ENCODE data around the gene GIMAP8. TPM values are rescaled to one million over a fixed set of nuclear protein-coding genes. Genes with fewer than 3 reads are reported as not detected.

GIMAP8 gene
- total RNA-seq, 2 donors from 2014 or later: 6.6 to 9.6 TPM

DNA sequence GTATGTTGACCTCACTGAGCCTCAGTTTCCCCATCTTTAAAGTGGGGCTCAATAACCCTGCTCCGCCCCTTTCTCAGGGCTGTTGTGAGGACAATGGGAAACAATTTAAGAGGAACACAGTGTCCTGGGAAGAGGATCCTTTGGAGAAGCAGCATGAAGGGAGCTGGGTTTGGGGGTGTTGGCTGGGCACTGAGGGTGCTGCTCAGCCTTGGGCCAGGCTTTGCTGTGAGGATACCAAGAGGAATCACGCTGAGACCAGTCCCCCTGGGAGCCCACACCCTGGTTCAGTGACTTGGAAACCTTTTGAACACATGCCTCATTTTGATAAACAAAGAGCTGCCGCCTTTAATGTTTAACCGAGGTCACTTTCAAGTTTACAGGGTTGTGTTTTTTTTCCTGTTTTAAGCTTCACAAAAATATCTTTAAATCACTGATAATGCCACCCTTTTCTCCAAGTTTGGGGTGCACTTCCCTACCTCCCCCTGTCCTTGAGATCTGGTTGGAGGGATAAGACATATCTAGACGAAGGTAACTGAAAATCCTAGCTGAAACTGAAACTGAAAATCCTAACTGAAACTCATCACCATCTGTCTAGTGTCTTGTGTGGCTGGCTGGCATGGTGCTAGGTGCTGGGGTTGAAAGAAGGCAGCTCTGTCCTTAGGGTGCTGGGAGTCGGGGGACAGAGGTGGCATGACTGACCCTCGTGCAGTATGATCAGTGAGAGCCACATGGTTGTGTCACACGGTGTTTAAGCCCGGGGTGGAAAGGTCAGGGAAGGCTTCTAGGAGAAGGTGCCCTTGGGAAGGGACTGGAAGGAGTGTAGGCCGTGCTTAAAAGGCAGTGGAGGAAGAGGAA, 43.6 kb upstream of the GIMAP8 start:
- no peak for TF ChIP-seq CTCF (IDR thresholded peaks at IDR 0.05)
- peak overlapping the region; percentile 93 to 95 for H3K27ac ChIP-seq
- H3K9me3 ChIP-seq: no peaks in the 10 kb centered on the region
- H3K27me3 ChIP-seq: no peaks in the 10 kb centered on the region
- no peak for DNase-seq (ENCODE audit: low spot score)
- peak overlapping the region in 1 of 2 donors; percentile 76 for H3K4me3 ChIP-seq
- H3K4me1 ChIP-seq: peaks cover 0 to 29% of the 10 kb centered on the region in 2 donors
- H3K36me3 ChIP-seq: no peaks in the 10 kb centered on the region

DNA sequence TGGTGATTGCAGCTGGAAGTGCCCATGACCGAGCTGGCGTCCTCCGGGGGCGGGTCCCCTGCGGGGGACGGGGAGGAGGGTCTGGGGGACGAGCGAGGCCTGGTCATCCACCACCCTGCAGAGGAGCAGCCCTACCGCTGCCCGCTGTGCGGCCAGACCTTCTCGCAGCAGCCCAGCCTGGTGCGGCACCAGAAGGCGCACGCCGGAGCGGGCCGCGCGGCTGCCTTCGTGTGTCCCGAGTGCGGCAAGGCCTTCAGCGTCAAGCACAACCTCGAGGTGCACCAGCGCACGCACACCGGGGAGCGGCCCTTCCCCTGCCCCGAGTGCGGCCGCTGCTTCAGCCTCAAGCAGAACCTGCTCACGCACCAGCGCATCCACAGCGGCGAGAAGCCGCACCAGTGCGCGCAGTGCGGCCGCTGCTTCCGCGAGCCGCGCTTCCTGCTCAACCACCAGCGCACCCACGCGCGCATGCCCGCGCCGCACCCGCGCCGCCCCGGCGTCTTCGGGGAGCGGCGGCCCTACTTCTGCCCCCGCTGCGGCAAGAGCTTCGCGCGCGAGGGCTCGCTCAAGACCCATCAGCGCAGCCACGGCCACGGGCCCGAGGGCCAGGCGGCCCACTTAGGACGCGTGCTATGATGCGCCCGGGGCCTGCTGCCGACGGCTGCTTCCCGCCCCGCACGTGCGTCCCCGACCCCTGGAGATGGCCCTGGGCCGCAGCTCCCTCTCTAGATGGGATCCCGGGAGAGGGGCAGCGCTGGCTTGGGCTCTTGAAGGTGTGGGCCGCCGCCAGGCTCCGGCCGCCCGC, 42.6 kb upstream of the GIMAP8 start:
- no peak for TF ChIP-seq CTCF (IDR thresholded peaks at IDR 0.05)
- Histone ChIP-seq H3K4me3 (no peak overlapping the region), H3K4me1 (peaks cover 0 to 29% of the 10 kb centered on the region in 2 donors), H3K36me3 (no peaks in the 10 kb centered on the region), H3K9me3 (no peaks in the 10 kb centered on the region), H3K27me3 (no peaks in the 10 kb centered on the region), H3K27ac (peak overlapping the region in 1 of 2 donors; percentile 95)
- DNase-seq (ENCODE audit: low spot score): no peak

- DNase-seq (ENCODE audit: low spot score): no peak
- Histone ChIP-seq H3K4me3 (no peak overlapping the region), H3K9me3 (no peaks in the 10 kb centered on the region), H3K4me1 (peaks cover 0 to 28% of the 10 kb centered on the region in 2 donors), H3K36me3 (no peaks in the 10 kb centered on the region), H3K27me3 (no peaks in the 10 kb centered on the region), H3K27ac (no peak overlapping the region)
- no peak for TF ChIP-seq CTCF (IDR thresholded peaks at IDR 0.05)
Measured at GRCh38 chr7:150408393-150409299, 41.8 kb upstream of the GIMAP8 start.

GRCh38 chr7:150409300-150410030, 41.0 kb upstream of the GIMAP8 start:
- Histone ChIP-seq H3K9me3 (no peaks in the 10 kb centered on the region), H3K36me3 (no peaks in the 10 kb centered on the region), H3K4me1 (peaks cover 0 to 20% of the 10 kb centered on the region in 2 donors), H3K4me3 (no peak overlapping the region), H3K27ac (no peak overlapping the region), H3K27me3 (no peaks in the 10 kb centered on the region)
- no peak for DNase-seq (ENCODE audit: low spot score)
- TF ChIP-seq CTCF (IDR thresholded peaks at IDR 0.05): no peak

DNA sequence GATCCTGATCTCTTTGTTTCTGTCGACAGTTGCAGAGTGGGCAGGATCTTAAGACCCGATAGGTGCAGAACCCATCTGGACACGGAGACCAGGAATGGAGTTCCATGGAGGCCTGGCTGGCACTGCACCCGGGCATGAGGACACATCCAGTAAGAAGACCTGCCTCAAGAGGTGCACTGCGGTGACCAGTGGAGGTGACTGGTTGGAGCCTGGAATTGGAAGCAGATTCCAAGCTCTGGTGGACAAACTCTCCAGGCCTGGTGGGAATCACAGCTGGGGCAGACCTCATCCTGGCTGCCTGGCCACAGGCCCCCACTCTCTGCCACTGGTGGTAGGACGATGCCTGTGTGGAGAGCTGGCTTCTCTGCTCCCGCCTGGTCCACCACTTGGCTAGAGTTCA, 40.3 kb upstream of the GIMAP8 start:
- DNase-seq (ENCODE audit: low spot score): no peak
- H3K27me3 ChIP-seq: no peaks in the 10 kb centered on the region
- no peak overlapping the region for H3K27ac ChIP-seq
- no peak for TF ChIP-seq CTCF (IDR thresholded peaks at IDR 0.05)
- H3K9me3 ChIP-seq: no peaks in the 10 kb centered on the region
- H3K4me3 ChIP-seq: no peak overlapping the region
- H3K4me1 ChIP-seq: peaks cover 0 to 17% of the 10 kb centered on the region in 2 donors
- H3K36me3 ChIP-seq: no peaks in the 10 kb centered on the region

Measured in right atrium auricular region (tissue), 2 donors.